ENCODE results near the gene ADAMTSL1.

GRCh38 chr9:18806232-18807080 lies 332.5 kb downstream of the ADAMTSL1 start:
- TF ChIP-seq, protein P1, sequence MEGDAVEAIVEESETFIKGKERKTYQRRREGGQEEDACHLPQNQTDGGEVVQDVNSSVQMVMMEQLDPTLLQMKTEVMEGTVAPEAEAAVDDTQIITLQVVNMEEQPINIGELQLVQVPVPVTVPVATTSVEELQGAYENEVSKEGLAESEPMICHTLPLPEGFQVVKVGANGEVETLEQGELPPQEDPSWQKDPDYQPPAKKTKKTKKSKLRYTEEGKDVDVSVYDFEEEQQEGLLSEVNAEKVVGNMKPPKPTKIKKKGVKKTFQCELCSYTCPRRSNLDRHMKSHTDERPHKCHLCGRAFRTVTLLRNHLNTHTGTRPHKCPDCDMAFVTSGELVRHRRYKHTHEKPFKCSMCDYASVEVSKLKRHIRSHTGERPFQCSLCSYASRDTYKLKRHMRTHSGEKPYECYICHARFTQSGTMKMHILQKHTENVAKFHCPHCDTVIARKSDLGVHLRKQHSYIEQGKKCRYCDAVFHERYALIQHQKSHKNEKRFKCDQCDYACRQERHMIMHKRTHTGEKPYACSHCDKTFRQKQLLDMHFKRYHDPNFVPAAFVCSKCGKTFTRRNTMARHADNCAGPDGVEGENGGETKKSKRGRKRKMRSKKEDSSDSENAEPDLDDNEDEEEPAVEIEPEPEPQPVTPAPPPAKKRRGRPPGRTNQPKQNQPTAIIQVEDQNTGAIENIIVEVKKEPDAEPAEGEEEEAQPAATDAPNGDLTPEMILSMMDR (IDR thresholded peaks at IDR 0.05; ENCODE audit: poor library complexity, severe bottlenecking) = no peak
- TF ChIP-seq EZH2 (IDR thresholded peaks at IDR 0.05; ENCODE audit: borderline replicate concordance, insufficient read depth, low read length, poor library complexity, severe bottlenecking) = no peak
- TF ChIP-seq, protein P2, sequence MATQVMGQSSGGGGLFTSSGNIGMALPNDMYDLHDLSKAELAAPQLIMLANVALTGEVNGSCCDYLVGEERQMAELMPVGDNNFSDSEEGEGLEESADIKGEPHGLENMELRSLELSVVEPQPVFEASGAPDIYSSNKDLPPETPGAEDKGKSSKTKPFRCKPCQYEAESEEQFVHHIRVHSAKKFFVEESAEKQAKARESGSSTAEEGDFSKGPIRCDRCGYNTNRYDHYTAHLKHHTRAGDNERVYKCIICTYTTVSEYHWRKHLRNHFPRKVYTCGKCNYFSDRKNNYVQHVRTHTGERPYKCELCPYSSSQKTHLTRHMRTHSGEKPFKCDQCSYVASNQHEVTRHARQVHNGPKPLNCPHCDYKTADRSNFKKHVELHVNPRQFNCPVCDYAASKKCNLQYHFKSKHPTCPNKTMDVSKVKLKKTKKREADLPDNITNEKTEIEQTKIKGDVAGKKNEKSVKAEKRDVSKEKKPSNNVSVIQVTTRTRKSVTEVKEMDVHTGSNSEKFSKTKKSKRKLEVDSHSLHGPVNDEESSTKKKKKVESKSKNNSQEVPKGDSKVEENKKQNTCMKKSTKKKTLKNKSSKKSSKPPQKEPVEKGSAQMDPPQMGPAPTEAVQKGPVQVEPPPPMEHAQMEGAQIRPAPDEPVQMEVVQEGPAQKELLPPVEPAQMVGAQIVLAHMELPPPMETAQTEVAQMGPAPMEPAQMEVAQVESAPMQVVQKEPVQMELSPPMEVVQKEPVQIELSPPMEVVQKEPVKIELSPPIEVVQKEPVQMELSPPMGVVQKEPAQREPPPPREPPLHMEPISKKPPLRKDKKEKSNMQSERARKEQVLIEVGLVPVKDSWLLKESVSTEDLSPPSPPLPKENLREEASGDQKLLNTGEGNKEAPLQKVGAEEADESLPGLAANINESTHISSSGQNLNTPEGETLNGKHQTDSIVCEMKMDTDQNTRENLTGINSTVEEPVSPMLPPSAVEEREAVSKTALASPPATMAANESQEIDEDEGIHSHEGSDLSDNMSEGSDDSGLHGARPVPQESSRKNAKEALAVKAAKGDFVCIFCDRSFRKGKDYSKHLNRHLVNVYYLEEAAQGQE (IDR thresholded peaks at IDR 0.05; ENCODE audit: borderline replicate concordance) = no peak

All from neural cell (in vitro differentiated cells).